ENCODE results near the gene ETV3.

ETV3 gene

GRCh38 chr1:157181790-157182189, 43.6 kb upstream of the ETV3 start:
- Histone ChIP-seq H3K79me2 (ENCODE audit: control insufficient read depth, low read length) (no peaks in the 10 kb centered on the region), H3F3A (ENCODE audit: control insufficient read depth, insufficient read depth) (no peaks in the 10 kb centered on the region), H3K27ac (ENCODE audit: low read depth, low read length) (no peak overlapping the region), H3K36me3 (ENCODE audit: control insufficient read depth, low read length) (no peaks in the 10 kb centered on the region), H3K4me3 (ENCODE audit: low read length) (no peak overlapping the region), H3K4me2 (ENCODE audit: low read length) (no peak overlapping the region), H3K9me2 (replicated peaks; ENCODE audit: control insufficient read depth, low read length) (no peaks in the 10 kb centered on the region), H3K4me1 (ENCODE audit: control insufficient read depth, low read length) (peaks cover 7% of the 10 kb centered on the region), H3K27me3 (ENCODE audit: control insufficient read depth, low read length) (peaks cover 31% of the 10 kb centered on the region), H3K9me3 (ENCODE audit: control insufficient read depth, insufficient read depth, low read length) (no peaks in the 10 kb centered on the region), H4K20me1 (ENCODE audit: control insufficient read depth, insufficient read depth, low read depth, low read length) (no peaks in the 10 kb centered on the region)
- TF ChIP-seq EZH2phosphoT487 (IDR thresholded peaks at IDR 0.05; ENCODE audit: borderline replicate concordance, low read length) (no peak), CTCF (IDR thresholded peaks at IDR 0.05; ENCODE audit: low read depth, low read length, poor library complexity, severe bottlenecking) (no peak)

GRCh38 chr1:157181258-157181657, 43.1 kb upstream of the ETV3 start:
- Histone ChIP-seq H3K4me1 (ENCODE audit: control insufficient read depth, low read length) (peaks cover 7% of the 10 kb centered on the region), H3K9me2 (replicated peaks; ENCODE audit: control insufficient read depth, low read length) (no peaks in the 10 kb centered on the region), H3K79me2 (ENCODE audit: control insufficient read depth, low read length) (no peaks in the 10 kb centered on the region), H3K9me3 (ENCODE audit: control insufficient read depth, insufficient read depth, low read length) (no peaks in the 10 kb centered on the region), H3K27ac (ENCODE audit: low read depth, low read length) (no peak overlapping the region), H4K20me1 (ENCODE audit: control insufficient read depth, insufficient read depth, low read depth, low read length) (no peaks in the 10 kb centered on the region), H3F3A (ENCODE audit: control insufficient read depth, insufficient read depth) (no peaks in the 10 kb centered on the region), H3K36me3 (ENCODE audit: control insufficient read depth, low read length) (no peaks in the 10 kb centered on the region), H3K4me2 (ENCODE audit: low read length) (no peak overlapping the region), H3K27me3 (ENCODE audit: control insufficient read depth, low read length) (peaks cover 31% of the 10 kb centered on the region), H3K4me3 (ENCODE audit: low read length) (no peak overlapping the region)
- TF ChIP-seq CTCF (IDR thresholded peaks at IDR 0.05; ENCODE audit: low read depth, low read length, poor library complexity, severe bottlenecking) (no peak), EZH2phosphoT487 (IDR thresholded peaks at IDR 0.05; ENCODE audit: borderline replicate concordance, low read length) (no peak)

- Histone ChIP-seq H3K79me2 (ENCODE audit: control insufficient read depth, low read length) (no peaks in the 10 kb centered on the region), H3K4me1 (ENCODE audit: control insufficient read depth, low read length) (peaks cover 7% of the 10 kb centered on the region), H3K27me3 (ENCODE audit: control insufficient read depth, low read length) (peaks cover 30% of the 10 kb centered on the region), H3K36me3 (ENCODE audit: control insufficient read depth, low read length) (no peaks in the 10 kb centered on the region), H3F3A (ENCODE audit: control insufficient read depth, insufficient read depth) (no peaks in the 10 kb centered on the region), H3K9me2 (replicated peaks; ENCODE audit: control insufficient read depth, low read length) (no peaks in the 10 kb centered on the region), H3K27ac (ENCODE audit: low read depth, low read length) (no peak overlapping the region), H4K20me1 (ENCODE audit: control insufficient read depth, insufficient read depth, low read depth, low read length) (no peaks in the 10 kb centered on the region), H3K4me3 (ENCODE audit: low read length) (no peak overlapping the region), H3K9me3 (ENCODE audit: control insufficient read depth, insufficient read depth, low read length) (no peaks in the 10 kb centered on the region), H3K4me2 (ENCODE audit: low read length) (no peak overlapping the region)
- TF ChIP-seq EZH2phosphoT487 (IDR thresholded peaks at IDR 0.05; ENCODE audit: borderline replicate concordance, low read length) (no peak), CTCF (IDR thresholded peaks at IDR 0.05; ENCODE audit: low read depth, low read length, poor library complexity, severe bottlenecking) (no peak)
Observed at GRCh38 chr1:157178490-157178889, 40.3 kb upstream of the ETV3 start.
